GM18526 (cell line): ENCODE data around the gene IL4R.

Experiments used
- POLR2A ChIP-seq: IDR thresholded peaks from 3 replicates; pipeline ENCODE4 v1.6.1; 2011; ENCODE audit not compliant: insufficient read length; ENCODE audit errors: extremely low read depth

IL4R gene

DNA sequence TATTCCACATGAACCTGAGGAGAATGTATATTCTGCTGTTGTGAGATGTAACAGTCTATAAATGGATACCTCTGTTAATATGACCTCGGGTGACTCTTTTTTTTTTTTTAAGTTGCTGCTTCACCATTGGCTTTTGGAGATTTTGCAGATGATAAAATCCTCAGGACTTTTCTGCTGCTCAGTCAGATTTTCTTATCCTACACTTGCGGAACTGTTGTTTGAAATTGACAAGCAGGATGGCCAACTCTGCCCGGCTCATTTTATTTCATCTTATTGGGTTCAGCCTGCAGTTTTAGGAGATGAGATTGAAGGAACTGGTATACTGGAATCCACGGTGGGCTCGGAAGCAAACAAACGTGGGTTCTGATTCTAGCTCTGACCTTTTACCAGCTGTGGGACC lies 19.3 kb downstream of the IL4R start:
- no peak for TF ChIP-seq POLR2A

DNA sequence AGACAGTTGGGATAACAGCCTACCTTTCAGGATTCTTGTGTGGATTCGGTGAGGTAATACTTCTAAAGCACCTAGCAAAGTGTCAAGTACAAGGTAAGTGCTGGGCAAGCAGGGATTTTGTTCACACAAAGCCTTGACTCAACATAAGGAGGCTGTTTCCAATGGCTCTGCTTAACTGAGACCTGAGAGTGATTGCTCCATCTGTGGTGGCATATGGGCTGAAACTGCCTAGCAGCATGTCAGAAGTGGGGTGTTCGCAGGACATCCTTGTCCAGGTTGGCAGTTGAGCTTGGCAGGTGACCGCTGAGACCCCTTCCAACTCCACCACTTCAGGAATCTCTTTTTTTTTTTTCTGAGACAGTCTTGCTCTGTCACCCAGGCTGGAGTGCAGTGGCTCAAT lies 19.8 kb downstream of the IL4R start:
- TF ChIP-seq POLR2A: no peak

DNA sequence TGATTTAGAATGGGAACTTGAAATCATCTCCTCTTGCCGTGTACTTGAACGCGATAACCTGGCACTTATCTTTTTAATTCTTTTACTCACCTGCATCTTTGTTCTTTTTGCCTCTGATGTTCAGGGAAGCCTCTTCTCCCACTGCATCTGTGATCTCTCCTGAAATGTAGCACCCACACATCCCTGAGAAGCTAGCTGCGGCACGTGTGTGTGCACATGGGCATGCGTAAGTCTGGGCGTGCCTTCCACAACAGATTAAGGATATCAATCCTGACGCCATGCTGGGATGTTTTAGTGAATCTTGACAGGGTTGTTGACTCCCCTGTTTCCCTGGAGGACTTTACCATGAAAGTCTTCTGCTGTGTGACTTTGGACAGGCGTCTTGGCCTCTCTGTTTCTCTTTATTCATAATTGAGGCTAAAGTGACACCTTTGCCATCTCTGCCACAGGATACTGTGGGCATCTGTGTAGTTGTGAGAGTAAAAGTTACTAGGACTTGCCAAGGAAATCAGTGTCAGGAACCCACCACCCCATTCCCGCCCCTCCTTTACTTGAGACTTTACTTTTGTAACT lies 20.5 kb downstream of the IL4R start:
- TF ChIP-seq POLR2A: no peak

DNA sequence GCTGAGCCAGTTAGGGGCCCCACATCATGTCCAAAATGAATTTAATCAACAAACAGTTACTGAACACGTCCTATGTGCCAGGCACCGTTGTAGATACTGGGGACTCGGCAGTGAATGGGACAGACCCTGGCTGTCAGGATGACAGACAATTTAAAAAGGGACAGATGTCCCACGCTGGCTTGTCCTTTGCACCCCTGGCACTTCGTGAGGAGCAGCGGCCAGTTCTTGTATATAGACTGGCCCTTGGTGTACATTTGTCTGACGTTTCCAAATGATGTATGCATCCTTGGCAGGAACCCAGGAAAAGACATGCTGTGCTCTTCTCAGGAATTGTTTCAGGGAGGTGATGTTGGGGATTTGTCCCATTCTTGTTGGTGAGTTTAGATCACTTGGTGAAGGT lies 21.1 kb downstream of the IL4R start:
- no peak for TF ChIP-seq POLR2A

DNA sequence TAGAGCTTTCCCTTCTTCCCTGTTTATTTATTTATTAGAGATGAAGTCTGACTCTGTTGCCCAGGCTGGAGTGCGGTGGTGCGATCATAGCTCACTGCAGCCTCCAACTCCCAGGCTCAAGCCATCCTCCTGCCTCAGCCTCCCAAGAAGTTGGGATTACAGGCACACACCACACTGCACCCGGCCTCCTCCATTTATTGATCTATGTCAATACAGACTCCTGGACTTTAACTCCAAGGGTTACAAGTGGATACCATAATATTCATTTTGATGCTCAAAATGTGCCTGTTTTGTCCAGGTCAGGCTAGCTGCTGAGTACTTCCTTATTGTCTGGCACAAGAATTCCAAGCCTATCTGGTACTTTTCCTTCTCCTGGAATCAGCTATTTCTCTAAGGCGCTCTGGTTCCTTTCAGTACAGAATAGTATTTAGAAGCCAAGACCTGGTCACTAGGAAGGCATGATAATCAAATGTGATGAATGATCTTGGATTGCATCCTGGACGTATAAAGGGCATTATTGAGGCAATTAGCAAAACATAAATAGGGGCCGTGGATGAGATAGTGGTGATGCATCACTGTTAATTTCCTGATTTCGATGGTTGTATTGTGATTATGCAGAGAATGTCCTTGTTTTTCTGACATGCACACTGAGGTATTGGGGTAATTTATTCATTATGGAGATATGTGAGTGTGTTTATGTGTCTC lies 21.7 kb downstream of the IL4R start:
- no peak for TF ChIP-seq POLR2A

DNA sequence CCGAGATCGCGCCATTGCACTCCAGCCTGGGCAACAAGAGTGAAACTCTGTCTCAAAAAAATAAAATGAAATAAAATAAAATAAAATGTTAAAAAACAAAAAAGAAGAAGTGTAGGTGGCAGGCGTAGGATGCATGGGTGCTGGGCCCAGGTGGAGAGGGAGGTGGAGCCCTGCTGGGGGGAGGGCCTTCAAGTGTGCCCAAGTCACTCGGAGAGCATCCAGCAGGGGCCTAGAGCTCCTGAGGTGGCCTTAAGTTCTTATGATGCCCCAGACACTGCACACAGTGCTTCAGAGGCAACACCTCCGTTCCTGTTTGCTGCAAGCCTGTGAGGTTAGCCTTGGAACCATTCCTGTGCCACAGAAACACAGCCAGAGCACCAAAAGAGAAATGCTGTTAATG lies 23.2 kb downstream of the IL4R start:
- TF ChIP-seq POLR2A: no peak

DNA sequence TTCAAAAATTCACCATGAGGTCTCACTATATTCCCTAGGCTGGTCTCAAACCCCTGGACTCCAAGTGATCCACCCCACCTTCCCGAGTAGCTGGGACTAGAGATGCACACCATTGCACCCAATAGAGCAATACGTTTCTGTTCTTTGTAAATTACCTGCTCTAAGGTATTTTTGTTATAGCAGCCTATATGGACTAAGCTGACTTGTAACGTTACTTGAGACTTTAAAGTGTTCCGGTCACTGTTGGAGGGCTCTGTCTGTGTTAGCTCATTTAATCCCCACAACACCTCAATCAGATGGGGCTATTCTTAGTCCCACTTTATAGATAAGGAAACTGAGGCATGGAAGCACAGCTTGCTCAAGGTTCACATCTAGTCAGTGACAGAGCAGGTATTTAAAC lies 25.4 kb downstream of the IL4R start:
- TF ChIP-seq POLR2A: no peak

DNA sequence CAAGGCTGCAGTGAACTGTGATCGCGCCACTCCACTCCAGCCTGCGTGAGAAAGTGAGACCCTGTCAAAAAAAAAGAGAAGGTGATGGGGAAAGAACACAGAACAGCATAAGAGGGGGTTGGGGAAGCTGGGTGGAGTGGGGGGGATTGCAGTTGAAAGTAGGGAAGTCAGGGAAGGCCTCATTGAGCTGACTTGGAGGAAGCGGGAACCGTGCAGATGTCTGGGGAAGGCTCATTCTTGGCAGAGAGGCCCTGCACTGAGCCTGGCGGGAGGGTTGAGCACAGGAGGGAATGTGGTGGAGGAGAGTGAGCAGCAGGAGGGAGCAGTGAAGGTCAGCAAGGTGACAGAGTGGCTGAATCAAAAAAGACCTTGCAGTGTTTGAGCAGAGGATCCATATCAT lies 26.9 kb downstream of the IL4R start:
- no peak for TF ChIP-seq POLR2A

DNA sequence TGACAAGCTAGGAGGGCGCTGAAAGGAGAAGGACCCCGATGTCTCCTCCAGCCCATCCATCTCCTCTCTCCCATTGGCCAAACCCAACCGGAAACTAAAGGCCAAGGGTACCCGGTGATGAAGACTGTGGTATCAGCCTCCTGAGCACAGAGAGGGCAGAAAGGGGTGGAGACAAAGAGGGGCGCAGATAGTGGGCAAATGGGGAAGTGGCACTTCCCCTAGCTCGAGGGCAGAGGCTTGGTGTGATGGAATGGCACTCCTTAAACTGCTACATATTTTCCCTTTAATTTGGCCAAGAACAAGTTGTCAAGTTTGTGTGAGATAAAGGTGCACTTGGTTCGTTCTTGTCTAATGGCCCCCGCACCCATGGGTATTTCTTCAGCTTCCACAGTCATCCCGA lies 27.8 kb downstream of the IL4R start:
- TF ChIP-seq POLR2A: no peak

DNA sequence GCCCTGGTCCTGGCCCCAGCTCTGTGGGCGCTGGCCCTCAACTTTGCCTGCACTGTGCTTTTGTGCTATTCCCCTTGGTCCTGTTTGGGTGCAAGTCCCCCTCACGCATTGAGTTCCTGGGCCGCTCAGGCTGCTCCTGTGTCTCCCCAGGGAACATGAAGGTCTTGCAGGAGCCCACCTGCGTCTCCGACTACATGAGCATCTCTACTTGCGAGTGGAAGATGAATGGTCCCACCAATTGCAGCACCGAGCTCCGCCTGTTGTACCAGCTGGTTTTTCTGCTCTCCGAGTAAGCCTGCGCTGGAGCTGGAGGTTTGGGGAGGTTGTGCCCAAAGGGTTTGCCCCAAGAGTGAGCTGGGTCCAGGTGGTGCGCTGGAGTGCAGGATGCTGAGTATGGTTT lies 28.2 kb downstream of the IL4R start:
- TF ChIP-seq POLR2A: no peak

DNA sequence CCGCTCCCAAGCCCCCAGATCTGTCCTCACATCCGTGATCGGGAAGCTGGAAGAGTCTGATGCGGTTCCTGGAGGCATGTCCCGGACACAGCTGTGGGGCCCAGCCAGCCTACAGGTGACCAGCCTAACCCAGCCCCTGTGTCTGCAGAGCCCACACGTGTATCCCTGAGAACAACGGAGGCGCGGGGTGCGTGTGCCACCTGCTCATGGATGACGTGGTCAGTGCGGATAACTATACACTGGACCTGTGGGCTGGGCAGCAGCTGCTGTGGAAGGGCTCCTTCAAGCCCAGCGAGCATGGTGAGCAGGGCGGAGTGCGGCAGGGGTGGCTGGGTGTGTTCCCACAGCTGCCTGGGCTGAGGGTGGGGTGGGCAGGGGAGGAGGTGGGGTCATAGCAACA lies 30.9 kb downstream of the IL4R start:
- TF ChIP-seq POLR2A: no peak

DNA sequence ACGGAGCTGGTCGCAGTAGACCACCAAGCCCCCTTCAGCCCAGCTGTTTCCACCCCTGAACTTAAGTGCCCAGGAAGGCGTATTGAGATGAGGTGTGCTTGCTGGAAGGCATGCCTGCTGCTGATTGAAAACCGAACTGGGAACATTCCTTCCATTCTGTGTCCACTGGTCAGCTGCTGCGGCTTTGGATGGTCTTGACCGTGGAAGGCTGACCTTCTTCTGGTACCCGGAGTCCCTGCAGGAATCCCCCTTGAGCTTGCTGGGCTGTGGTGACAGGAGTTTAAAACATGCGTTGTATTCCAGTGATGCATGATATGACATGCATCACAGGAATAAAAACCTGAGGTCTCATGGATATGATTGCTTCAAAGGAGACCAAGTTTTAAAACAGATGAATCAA lies 31.4 kb downstream of the IL4R start:
- TF ChIP-seq POLR2A: no peak

DNA sequence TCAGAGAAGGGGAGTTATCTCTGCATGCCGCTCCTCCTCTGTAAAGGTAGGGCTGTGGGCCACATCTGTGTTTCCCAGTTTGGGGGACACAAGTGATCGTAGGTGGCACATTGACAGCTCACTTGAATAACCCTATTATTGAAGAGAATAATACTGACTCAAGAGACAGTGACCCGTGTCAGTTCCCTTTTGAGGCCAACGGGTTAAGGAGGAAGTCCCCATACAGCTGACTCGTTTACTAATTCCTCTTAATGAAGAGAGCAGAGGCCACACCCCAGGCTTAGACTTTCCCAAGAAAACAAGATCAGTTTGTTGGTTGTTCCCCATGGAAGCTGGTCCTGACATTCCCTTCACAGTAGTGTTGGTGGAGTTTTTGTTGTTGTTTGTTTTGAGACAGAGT lies 33.0 kb downstream of the IL4R start:
- TF ChIP-seq POLR2A: no peak

DNA sequence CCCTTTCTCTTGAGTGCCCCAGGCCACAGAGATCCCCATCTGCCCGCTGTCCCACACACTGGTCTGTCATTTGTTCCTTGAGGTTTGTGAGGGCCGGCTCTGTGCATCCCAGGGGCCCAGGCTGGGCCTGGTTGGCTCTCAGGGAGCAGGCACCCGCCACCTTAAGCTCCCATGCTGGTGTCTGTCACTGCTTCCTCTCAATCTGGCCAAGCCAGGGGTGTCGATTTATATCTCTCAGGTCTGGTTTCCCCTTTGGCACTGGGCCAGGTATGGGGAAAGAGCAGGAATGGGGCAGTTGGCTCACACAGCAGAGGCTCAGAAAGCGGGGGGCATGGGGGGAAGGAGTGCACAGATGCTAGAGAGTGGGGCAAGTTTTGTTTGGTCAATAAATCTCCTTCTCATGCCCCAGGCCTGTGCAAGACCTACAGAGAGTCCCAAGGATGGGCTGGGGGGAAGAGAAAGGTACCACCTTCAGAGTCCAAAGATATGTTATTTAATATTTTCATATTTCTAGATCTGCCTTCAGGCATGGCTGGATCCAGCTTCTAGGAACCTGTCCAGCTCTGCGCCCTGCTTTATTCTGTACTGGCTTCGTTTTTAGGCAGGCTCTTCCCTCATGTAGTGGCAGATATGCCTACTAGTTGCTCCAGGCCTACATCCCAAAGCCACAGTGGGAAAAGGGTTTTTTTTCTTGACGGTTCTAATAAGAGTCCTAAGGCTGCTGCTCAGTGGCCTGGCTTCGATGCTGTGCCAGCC lies 34.3 kb downstream of the IL4R start:
- no peak for TF ChIP-seq POLR2A

DNA sequence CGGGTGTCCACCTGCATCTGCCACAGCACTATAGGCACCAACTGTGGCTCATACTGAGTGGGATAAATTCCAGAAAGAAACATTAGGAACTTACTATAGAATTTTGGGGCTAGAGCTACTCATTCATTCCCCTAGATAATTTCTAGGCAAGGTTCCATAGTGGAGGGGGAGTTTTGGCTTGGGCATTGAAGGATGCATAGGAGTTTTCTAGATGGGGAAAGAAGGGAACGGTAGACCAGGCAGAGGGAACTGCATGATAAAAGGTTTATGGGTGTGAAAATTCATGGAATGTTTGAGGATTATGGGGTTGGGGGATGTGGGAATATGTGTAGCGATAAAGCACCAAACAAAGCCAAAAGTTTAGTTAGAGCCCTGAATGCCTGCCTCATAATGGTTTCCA lies 35.5 kb downstream of the IL4R start:
- TF ChIP-seq POLR2A: no peak

DNA sequence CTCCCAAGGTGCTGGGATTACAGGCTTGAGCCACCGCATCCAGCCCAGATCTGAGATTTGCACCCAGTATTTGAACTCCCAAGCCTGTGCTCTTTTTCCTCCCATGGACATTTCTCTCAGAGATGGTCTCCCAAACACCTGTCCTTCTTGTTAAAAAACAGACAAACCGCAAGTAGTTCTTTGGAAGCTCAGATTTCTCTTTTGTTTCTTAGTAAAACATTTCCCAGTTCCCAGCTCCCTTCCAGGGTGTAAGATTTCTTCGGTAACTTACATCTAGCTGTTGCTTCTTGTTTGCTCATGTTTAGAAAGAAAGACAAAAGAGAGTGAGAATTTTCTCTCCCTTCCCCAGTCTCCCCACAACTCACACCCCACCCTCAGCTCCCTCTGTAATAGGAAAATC lies 36.2 kb downstream of the IL4R start:
- no peak for TF ChIP-seq POLR2A

DNA sequence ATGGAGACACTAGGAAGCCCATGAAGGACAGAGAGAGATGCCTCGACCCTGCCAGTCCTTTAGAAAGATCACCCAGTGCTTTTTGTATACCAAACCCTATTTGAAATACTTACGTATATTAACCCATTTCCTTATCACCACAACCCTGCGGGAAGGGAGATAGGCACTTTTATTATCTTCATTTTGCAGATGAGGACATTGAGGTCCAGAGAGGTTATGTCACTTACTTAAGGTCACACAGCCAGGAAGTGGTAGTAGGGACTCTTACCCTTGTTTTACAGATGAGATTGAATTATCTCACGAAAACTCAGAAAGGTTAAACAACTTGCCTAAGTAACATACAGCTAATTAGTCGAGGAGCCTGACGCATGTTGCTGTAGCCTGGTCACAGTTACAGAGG lies 38.2 kb downstream of the IL4R start:
- TF ChIP-seq POLR2A: no peak

DNA sequence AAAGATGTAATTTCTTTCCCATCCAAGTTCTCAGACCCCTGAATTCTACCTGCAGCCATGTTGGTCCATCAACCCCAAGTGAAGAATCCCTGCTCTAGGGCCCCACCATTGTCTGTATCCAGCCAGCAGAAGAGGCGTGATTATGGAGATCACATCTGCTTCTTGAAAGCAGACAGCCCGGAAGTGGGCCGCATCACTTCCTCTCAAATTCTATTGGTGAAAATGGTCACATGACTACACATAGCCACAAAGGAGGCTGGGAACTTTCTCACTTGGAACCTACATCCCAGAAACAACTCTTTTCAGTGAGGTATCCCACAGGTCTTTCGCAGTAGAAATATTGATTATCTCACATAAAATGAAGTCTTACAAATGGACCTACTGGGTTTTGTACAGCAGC lies 40.1 kb downstream of the IL4R start:
- no peak for TF ChIP-seq POLR2A
